Prostate gland (tissue), 2 donors: ENCODE measurements around the gene VPS39.

Experiments
- POLR2A ChIP-seq: fragments of 450-650 bp; IDR thresholded peaks from one replicate; pipeline ENCODE4 v1.6.1; 2016; ENCODE audit warnings: antibody characterized with exemption, mild to moderate bottlenecking
- TF ChIP-seq, protein P1 (sequence below), 4 experiments: fragments of 200-600 bp in 2 of 4; fragments of 450-650 bp in 2 of 4; sonication (generic) in 2 of 4; IDR thresholded peaks; 1 replicate in 3 of 4; 2 replicates in 1 of 4; pipeline ENCODE4 v1.5.1; 2016 to 2019; ENCODE audit warnings: antibody characterized with exemption in 4 of 4, mild to moderate bottlenecking in 2 of 4, moderate library complexity in 2 of 4

DNA sequence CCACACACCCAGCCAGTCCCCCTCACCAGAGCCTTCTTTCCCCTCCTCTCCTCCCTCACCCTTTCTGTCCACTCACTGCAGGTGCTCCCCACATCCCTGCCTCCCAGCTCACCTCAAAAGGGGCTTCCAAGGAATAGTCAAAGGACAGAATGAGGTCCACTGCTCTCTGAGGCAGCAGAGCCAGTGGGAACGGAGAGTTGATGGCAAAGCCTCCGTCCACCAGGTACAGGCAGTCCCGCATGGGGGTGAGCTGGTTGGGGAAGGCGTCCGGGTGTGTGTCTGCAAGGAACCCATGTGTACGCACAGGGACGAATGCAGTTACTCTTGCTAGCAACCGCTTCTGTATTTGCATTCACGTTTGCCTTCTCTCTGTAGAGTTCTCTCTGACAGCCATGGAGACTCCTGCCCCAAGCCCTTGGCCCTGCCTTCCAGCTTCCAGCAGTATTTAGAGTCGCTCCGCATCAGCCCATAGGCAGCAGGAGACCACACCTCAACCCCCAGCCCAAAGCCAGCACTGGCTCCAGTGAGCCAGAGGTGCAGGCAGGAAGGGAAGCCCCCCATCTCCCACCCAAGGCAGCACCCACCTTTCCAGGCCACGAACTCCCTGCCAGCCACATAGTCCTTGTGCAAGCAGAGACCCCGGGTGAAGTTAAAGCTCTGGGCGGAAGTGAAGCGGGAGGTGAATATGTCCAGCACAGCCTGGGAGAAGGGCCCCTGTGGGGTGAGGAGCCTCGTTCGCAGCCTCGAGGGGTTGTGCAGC, 64.1 kb downstream of the VPS39 start:
- TF ChIP-seq, protein P1, sequence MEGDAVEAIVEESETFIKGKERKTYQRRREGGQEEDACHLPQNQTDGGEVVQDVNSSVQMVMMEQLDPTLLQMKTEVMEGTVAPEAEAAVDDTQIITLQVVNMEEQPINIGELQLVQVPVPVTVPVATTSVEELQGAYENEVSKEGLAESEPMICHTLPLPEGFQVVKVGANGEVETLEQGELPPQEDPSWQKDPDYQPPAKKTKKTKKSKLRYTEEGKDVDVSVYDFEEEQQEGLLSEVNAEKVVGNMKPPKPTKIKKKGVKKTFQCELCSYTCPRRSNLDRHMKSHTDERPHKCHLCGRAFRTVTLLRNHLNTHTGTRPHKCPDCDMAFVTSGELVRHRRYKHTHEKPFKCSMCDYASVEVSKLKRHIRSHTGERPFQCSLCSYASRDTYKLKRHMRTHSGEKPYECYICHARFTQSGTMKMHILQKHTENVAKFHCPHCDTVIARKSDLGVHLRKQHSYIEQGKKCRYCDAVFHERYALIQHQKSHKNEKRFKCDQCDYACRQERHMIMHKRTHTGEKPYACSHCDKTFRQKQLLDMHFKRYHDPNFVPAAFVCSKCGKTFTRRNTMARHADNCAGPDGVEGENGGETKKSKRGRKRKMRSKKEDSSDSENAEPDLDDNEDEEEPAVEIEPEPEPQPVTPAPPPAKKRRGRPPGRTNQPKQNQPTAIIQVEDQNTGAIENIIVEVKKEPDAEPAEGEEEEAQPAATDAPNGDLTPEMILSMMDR (IDR thresholded peaks at IDR 0.05), result no peak
- TF ChIP-seq POLR2A, result no peak
